Breast epithelium (tissue), 4 donors: ENCODE measurements around the gene SAFB. TPM values are rescaled to one million over a fixed set of nuclear protein-coding genes. Genes with fewer than 3 reads are reported as not detected.
A peak's percentile ranks its signal among the peaks of the same experiment; 100 is the strongest.

Experiments used
- DNase-seq, 2 donors: peaks; one replicate each; pipeline ENCODE4 v3.0.0-alpha.2; 2019; ENCODE audit warnings: low spot score in 2 of 2
- H3K27ac ChIP-seq, 2 donors: fragments of 200-600 bp; sonication (generic) in 1 of 2; one replicate each; pipeline ENCODE4 v1.5.1; 2016 to 2019; ENCODE audit warnings: mild to moderate bottlenecking in 1 of 2
- H3K27me3 ChIP-seq, 2 donors: fragments of 200-600 bp; sonication (generic) in 1 of 2; one replicate each; pipeline versions ENCODE4 v1.5.1 to v1.6.0; 2017 to 2019; ENCODE audit warnings: control low read depth in 1 of 2, mild to moderate bottlenecking in 1 of 2
- H3K36me3 ChIP-seq: fragments of 200-600 bp; one replicate; pipeline ENCODE4 v1.5.1; 2019
- H3K4me1 ChIP-seq, 2 donors: fragments of 200-600 bp; sonication (generic); one replicate each; pipeline ENCODE4 v1.5.1; 2016 to 2019; ENCODE audit warnings: control low read depth in 1 of 2
- H3K4me3 ChIP-seq, 3 donors: fragments of 200-600 bp; sonication (generic); 1 replicate in 2 of 3; 2 replicates in 1 of 3; pipeline ENCODE4 v1.5.1; 2016 to 2019; ENCODE audit warnings: mild to moderate bottlenecking in 3 of 3, moderate library complexity in 2 of 3
- H3K9me3 ChIP-seq, 2 donors: fragments of 200-600 bp; sonication (generic) in 1 of 2; one replicate each; pipeline ENCODE4 v1.5.1; 2016 to 2019; ENCODE audit warnings: control low read depth in 1 of 2
- CTCF ChIP-seq, 3 donors: fragments of 450-650 bp; IDR thresholded peaks; one replicate each; pipeline ENCODE4 v1.5.1; 2016 to 2017; ENCODE audit warnings: antibody characterized with exemption in 3 of 3, mild to moderate bottlenecking in 3 of 3, moderate library complexity in 3 of 3
- POLR2A ChIP-seq: fragments of 450-650 bp; IDR thresholded peaks from one replicate; pipeline ENCODE4 v1.6.1; 2016; ENCODE audit warnings: antibody characterized with exemption, mild to moderate bottlenecking, moderate library complexity
- POLR2AphosphoS5 ChIP-seq, 3 donors: sonication (generic); formaldehyde crosslinking; IDR thresholded peaks; one replicate each; pipeline ENCODE4 v1.6.1; 2017; ENCODE audit warnings: antibody characterized with exemption in 3 of 3
- intact Hi-C: fragments of 100-400 bp; cut with DNase I; formaldehyde crosslinking; loops from one replicate; pipeline ENCODE4 v1.15.1; 2023; ENCODE audit warnings: low total_unique reads
- total RNA-seq, 3 donors: library from RNA; depleted of rRNA; stranded (reverse); fragments of >200 nt; gene quantifications; one replicate each; pipeline ENCODE4 v1.1.0, GENCODE V29; 2016

Gene SAFB
- total RNA-seq, 3 donors from 2014 or later = 64.2 to 112 (median 111) TPM

GRCh38 chr19:5619946-5620345 lies 2.9 kb upstream of the SAFB start:
- Histone ChIP-seq H3K4me1 (peaks cover 0 to 15% of the 10 kb centered on the region in 2 donors), H3K9me3 (no peaks in the 10 kb centered on the region), H3K27ac (no peak overlapping the region), H3K36me3 (peaks cover 8% of the 10 kb centered on the region), H3K4me3 (peak overlapping the region in 1 of 3 donors; percentile 88), H3K27me3 (no peaks in the 10 kb centered on the region)
- intact Hi-C loops = loop anchor here (2.0 kb wide), 1 partner anchor 77 kb away; no protein-coding TSS in a partner anchor
- TF ChIP-seq CTCF (IDR thresholded peaks at IDR 0.05) (no peak), POLR2AphosphoS5 (IDR thresholded peaks at IDR 0.05) (no peak), POLR2A (no peak)
- DNase-seq = no peak

- Histone ChIP-seq H3K9me3 (no peaks in the 10 kb centered on the region), H3K4me1 (peaks cover 0 to 28% of the 10 kb centered on the region in 2 donors), H3K4me3 (peak overlapping the region; percentile 88 to 99 (median 99)), H3K36me3 (no peaks in the 10 kb centered on the region), H3K27ac (peak overlapping the region; percentile 95 to 98), H3K27me3 (no peaks in the 10 kb centered on the region)
- intact Hi-C loops = no loop called here
- no peak for TF ChIP-seq POLR2A
- peak in 1 of 3 donors; percentile 18 for TF ChIP-seq POLR2AphosphoS5 (IDR thresholded peaks at IDR 0.05)
- peak in 1 of 2 donors; percentile 25 for DNase-seq
Measured at GRCh38 chr19:5621311-5621944, 1.5 kb upstream of the SAFB start.

GRCh38 chr19:5621945-5622464 lies 878 bp upstream of the SAFB start:
- Histone ChIP-seq H3K36me3 (no peaks in the 10 kb centered on the region), H3K4me3 (peak overlapping the region; percentile 88 to 99 (median 99)), H3K4me1 (peaks cover 0 to 33% of the 10 kb centered on the region in 2 donors), H3K27ac (peak overlapping the region; percentile 95 to 98), H3K9me3 (no peaks in the 10 kb centered on the region), H3K27me3 (no peaks in the 10 kb centered on the region)
- DNase-seq = peak in 1 of 2 donors; percentile 32
- TF ChIP-seq POLR2A (no peak), POLR2AphosphoS5 (IDR thresholded peaks at IDR 0.05) (no peak), CTCF (IDR thresholded peaks at IDR 0.05) (no peak)
- intact Hi-C loops = no loop called here

GRCh38 chr19:5623397-5624017 lies 624 bp downstream of the SAFB start:
- DNase-seq = peak in 1 of 2 donors; percentile 19
- no peak for TF ChIP-seq POLR2A
- TF ChIP-seq POLR2AphosphoS5 (IDR thresholded peaks at IDR 0.05) = no peak
- TF ChIP-seq CTCF (IDR thresholded peaks at IDR 0.05) = no peak
- Histone ChIP-seq H3K36me3 (no peaks in the 10 kb centered on the region), H3K27ac (peak overlapping the region; percentile 95 to 98), H3K9me3 (no peaks in the 10 kb centered on the region), H3K27me3 (no peaks in the 10 kb centered on the region), H3K4me3 (peak overlapping the region; percentile 88 to 99 (median 99)), H3K4me1 (peaks cover 0 to 33% of the 10 kb centered on the region in 2 donors)
- intact Hi-C loops = no loop called here

GRCh38 chr19:5624018-5624663 lies 1.3 kb downstream of the SAFB start:
- H3K36me3 ChIP-seq = no peaks in the 10 kb centered on the region
- peak; percentile 27 to 63 for DNase-seq
- intact Hi-C loops = no loop called here

More at GRCh38 chr19:5624018-5624663, 1.3 kb downstream of the SAFB start:
- H3K27me3 ChIP-seq = no peaks in the 10 kb centered on the region
- H3K4me1 ChIP-seq = peaks cover 0 to 33% of the 10 kb centered on the region in 2 donors
- H3K9me3 ChIP-seq = no peaks in the 10 kb centered on the region
- TF ChIP-seq CTCF (IDR thresholded peaks at IDR 0.05) (no peak), POLR2AphosphoS5 (IDR thresholded peaks at IDR 0.05) (no peak), POLR2A (no peak)
- H3K4me3 ChIP-seq = peak overlapping the region; percentile 88 to 99 (median 99)
- H3K27ac ChIP-seq = peak overlapping the region; percentile 95 to 98
